NCI-H2081 (cell line): ENCODE data around the gene MXRA7.
"Not testable (repeated sequence)": the region's sequence is repeated elsewhere in the genome, so short reads cannot be mapped to it uniquely, and the experiment has no call there.

Experiments
- DNase-seq, 2 experiments: peaks; one replicate each; lab custom pipeline; 2025; lab: John Stamatoyannopoulos, UW

Gene MXRA7

DNA sequence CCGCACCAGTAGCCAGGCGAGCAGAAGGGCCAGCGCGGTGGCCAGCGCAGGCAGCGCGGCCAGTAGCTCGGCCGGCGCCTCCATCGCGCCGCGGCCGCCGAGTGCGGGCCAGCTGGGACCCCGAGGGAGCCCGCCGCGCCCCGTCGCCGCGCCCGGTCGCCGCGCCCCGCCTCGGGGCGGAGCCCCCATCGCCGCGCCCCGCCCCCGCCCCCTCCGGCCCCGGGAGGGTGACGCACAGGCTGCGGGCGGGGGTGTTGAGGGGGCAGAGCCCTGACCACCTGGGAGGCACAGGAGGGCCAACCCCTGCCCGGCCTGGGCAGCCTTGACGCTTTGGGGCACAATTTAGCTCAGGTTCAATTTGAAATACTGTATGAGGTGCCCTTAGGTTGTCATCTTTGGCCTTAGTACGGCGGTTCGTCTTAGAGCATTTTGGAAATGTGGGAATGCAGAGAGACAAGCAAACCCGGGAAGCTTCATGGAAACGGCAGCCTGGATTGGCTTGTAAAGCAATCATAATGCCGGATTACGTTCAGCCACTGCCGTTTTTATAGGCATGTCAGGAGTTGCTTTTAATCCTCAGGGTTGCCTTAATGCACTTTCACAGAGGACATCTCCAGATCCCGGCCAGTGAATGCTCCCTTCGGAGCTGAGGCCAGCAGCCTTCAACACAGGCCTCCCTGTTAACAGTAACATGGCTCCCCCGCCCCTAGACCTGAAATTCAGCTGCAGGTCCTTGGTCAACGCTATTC, at the start of gene MXRA7:
MXRA7 (minus strand) TSS at position 103 of the 749 bp plus-strand sequence; CDS start at position 84, 19 bp downstream.
- peak; percentile 42 to 59 for DNase-seq

DNA sequence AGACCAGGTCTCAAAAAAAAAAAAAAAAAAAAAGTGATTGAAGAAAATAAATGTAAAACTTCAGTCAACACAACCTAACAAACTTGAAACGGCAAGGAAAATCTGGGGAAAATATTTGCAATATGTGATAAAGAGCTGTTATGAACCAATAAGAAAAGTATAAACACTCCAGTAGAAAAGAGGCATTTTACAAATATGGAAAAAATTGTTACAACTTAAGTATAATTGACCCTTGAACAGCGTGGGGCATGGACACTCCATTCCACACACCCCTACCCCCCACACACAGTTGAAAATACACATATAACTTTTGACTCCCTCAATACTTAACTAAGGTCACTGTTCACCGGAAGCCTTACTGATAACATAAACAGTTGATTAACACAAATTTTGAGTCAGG, 47.8 kb upstream of the MXRA7 start:
- DNase-seq = no peak

DNA sequence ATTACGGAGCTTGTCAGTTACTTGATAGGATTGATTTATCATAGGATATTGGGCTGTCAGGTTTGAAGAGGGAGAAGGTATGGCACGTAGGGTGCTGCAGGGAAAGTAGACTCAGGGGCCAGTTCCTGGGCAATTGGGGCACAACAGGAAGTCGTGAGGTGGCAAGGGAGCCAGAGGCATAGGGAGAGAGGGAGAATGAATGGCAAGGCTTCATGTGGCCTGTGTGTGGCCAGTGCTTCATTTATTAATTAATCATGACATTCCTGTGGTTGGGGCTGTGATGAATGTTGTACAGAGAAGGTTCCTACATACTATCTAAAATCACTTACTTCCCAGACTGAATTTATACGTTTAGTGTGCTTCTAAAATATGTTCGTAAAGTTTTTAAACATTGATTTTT, 46.5 kb upstream of the MXRA7 start:
- no peak for DNase-seq

DNA sequence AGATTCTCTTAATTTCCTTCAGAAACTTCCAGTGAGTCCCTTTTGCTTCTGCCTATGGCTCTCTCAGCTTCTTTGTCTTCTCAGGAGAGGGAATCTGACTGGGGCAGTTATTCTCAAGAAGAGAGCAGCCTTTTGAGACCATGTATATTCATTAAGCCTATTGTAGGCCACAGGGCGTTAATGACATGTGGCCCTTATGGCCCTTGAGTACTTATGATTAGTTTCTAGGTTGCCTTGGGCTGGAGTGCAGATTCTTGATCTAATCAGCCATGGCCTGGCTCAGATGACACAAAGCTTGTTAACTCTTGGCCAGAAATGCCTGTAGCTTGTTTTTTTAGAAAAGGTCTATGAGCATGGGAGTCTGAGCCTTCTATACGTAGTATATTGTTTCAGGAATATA, 44.5 kb upstream of the MXRA7 start:
- no peak for DNase-seq

GRCh38 chr17:76753061-76753961, 42.5 kb upstream of the MXRA7 start:
- no peak for DNase-seq

DNA sequence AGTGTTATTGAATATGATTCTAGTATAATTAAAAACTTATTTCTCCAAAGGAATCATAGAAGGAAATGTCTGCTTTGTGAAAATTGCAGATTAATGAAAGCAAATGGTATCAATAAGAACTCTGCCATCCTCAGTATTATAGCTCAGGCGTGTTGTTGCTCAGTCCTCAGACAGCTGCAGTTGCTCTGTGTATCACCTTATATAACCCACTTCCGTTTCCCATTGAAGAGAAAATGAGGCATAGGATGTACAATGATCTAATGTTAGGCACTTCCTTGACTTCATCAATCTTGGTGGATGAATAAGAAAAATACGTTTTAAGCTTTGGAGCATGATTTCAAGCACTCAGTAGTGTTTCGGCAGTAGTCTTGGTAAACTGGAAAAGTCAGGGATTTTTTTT, 41.2 kb upstream of the MXRA7 start:
- DNase-seq = no peak

DNA sequence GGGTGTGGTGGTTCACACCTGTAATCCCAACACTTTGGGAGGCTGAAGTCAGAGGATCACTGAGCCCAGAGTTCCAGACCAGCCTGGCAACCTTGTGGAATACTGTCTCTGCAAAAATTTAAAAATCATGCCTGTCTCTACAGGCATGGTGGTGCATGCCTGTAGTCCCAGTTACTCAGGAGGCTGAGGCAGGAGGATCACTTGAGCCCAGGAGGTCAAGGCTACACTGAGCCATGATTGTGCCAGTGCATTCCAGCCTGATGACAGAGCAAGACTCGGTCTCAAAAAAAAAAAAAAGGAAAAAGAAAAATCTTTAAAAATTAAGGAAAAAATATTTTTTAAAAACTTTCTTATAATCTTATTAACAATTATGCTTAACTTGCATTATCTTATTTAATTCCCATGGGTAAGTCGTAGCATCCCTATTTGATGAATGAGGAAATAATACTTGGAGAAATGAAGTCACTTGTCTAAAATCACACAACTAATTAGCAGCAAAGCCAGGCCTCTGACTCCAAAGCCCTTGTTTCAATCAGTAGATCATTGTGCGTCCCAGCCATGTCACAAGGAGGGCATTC, 40.7 kb upstream of the MXRA7 start:
- DNase-seq = no peak

GRCh38 chr17:76748657-76749056, 37.9 kb upstream of the MXRA7 start:
- no peak for DNase-seq

GRCh38 chr17:76747716-76748363, 37.1 kb upstream of the MXRA7 start:
- no peak for DNase-seq

- not testable (repeated sequence) for DNase-seq
Measured at GRCh38 chr17:76745785-76746184, 35.0 kb upstream of the MXRA7 start.

DNA sequence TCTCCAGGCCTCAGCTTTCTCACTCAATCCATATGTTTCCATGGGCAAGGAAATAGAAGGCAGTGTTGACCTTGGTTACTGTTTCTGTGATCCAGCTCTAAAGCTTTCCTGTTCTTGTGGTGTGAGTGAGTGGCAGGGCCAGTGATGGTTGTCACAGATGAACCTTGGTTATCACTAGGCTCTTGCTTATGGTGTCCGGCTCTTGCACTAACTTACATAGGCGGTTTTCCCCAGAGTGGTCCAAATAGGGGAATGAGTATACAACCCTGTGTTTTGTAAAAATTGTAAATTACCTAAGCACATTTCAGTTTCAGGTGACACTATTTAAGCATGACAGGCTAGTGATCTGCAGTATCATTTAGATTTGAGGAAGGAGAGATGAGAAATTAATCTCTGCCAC, 34.0 kb upstream of the MXRA7 start:
- DNase-seq = no peak

DNA sequence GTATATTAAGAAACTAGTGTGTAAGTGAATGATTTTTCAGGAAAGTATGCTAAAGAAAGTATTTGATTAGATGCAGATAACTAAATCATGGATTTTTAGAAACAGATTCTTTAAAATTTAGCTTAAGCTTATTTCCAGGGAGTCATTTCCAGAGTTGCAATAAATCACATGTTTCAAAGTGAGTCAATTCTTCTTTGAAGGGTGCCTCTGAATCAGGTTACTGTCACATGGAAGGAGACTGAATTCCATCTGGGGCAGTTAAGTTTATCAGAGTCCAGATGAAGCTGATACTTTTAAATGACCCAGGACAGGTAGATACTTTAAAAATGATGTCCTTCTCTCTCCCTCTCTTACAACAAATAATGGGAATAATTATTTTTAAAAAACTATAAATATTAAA, 32.2 kb upstream of the MXRA7 start:
- DNase-seq = no peak

- peak in 1 of 2 experiments; percentile 67 for DNase-seq
Measured at GRCh38 chr17:76740329-76741118, 29.8 kb upstream of the MXRA7 start.

GRCh38 chr17:76739568-76740115, 28.9 kb upstream of the MXRA7 start:
- not testable (repeated sequence) for DNase-seq

GRCh38 chr17:76738468-76738850, 27.7 kb upstream of the MXRA7 start:
- DNase-seq = peak in 1 of 2 experiments; percentile 20

DNA sequence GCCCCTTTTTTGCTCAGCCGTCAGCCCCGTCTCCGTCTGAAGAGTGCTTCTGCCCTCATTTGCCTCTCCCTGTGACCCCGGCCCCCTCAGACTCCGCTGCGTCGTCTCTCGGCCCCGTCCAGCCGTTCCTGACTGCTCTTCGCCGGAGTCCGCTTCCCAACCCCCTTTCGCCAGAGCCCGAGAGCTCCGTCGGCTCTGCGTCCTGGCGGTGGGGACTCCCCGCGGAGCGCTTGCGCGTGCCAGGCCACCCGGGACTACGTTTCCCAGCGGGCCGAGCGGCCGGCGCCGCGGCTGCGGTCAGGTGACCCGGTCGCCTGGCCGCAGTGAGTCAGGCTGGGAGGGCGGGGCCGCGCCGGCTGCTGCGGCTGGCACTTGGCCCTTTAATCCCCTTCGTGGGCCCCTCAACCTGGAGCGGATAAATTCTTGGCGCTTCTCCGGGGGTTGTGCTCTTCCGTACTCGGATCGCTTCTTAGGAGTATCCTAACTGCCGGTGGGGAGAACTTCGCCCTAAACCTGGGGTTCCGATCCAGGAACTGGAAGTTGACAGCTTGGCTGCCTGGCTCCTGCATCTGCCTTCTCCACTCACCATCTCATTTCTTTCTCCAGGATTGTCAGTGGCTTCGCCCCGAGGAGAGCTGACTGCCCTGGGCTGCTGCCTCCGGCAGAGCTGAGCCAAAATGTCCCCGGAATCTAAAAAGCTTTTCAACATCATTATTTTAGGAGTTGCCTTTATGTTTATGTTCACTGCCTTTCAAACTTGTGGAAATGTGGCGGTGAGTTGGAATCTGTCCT, 27.1 kb upstream of the MXRA7 start, which contains the start of gene MFSD11:
MFSD11 (plus strand) TSS at position 444 of the 792 bp plus-strand sequence; CDS start at position 678, 234 bp downstream.
- DNase-seq = peak; percentile 97

- DNase-seq = peak; percentile 100
Measured at GRCh38 chr17:76737082-76737675, 26.4 kb upstream of the MXRA7 start, which contains the start of gene SRSF2. Gene SRSF2, minus strand, starts transcription at chr17:76737331. Its CDS starts 171 bp downstream, at chr17:76737160.

DNA sequence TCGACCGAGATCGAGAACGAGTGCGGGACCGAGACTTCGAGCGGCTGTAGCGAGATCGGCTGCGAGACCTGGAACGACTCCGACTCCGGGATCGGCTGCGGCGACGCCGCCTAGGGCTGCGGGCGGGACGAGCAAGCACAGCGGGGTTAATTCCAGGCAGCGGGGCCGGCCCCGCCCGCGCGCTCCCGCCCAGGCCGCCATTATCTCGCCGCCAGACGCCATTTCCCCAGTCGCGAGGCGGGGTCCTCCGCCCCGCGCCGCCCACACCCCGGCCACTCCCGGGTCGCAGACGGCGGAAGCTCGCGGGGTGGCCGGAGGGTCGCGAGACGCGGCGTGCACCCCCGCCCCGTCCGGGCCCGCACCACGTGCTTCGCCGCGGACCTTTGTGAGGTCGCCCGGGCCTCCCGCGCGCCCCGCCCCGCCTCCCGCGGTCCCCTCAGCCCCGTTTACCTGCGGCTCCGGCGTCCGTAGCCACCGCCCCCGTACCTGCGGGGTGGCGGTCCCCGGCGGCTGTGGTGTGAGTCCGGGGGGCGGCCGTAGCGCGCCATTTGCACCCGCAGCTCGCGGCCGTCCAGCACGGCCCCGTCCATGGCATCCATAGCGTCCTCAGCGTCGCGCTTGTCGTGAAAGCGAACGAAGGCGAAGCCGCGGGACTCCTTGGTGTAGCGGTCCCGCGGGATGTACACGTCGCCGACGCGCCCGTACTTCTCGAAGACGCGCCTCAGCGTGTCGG, 25.8 kb upstream of the MXRA7 start:
- DNase-seq = peak; percentile 81 to 83
